CD4-positive, alpha-beta T cell treated with Interleukin-15 for 1 hour (primary cell): ENCODE results near the gene SORCS2.
"Not testable (repeated sequence)": the region's sequence is repeated elsewhere in the genome, so short reads cannot be mapped to it uniquely, and the experiment has no call there.

Experiments
- DNase-seq: peaks from one replicate; pipeline ENCODE4 v3.0.0-alpha.2; 2020

The SORCS2 gene

GRCh38 chr4:7573576-7574091, 381.3 kb downstream of the SORCS2 start:
- no peak for DNase-seq

- DNase-seq, result no peak
Measured at GRCh38 chr4:7574287-7575014, 382.1 kb downstream of the SORCS2 start.

GRCh38 chr4:7575426-7575825, 383.1 kb downstream of the SORCS2 start:
- DNase-seq, result no peak

- DNase-seq, result not testable (repeated sequence)
Measured at GRCh38 chr4:7577361-7578039, 385.2 kb downstream of the SORCS2 start.

GRCh38 chr4:7581477-7581876, 389.1 kb downstream of the SORCS2 start:
- DNase-seq, result no peak

- no peak for DNase-seq
Measured at GRCh38 chr4:7582313-7583097, 390.2 kb downstream of the SORCS2 start.

GRCh38 chr4:7584098-7584497, 391.8 kb downstream of the SORCS2 start:
- no peak for DNase-seq

- no peak for DNase-seq
Measured at GRCh38 chr4:7584606-7585159, 392.3 kb downstream of the SORCS2 start.

GRCh38 chr4:7585768-7586167, 393.4 kb downstream of the SORCS2 start:
- no peak for DNase-seq

- DNase-seq, result no peak
Measured at GRCh38 chr4:7587433-7588405, 395.4 kb downstream of the SORCS2 start.

GRCh38 chr4:7590189-7590588, 397.9 kb downstream of the SORCS2 start:
- DNase-seq, result no peak

GRCh38 chr4:7590899-7591298, 398.6 kb downstream of the SORCS2 start:
- DNase-seq, result no peak

GRCh38 chr4:7591409-7592053, 399.2 kb downstream of the SORCS2 start:
- DNase-seq, result no peak

- no peak for DNase-seq
Measured at GRCh38 chr4:7593646-7594412, 401.5 kb downstream of the SORCS2 start.

GRCh38 chr4:7595934-7596461, 403.7 kb downstream of the SORCS2 start:
- no peak for DNase-seq

GRCh38 chr4:7596918-7597606, 404.7 kb downstream of the SORCS2 start:
- no peak for DNase-seq

- no peak for DNase-seq
Measured at GRCh38 chr4:7598939-7599790, 406.8 kb downstream of the SORCS2 start.

- DNase-seq, result no peak
Measured at GRCh38 chr4:7600247-7600646, 407.9 kb downstream of the SORCS2 start.

- not testable (repeated sequence) for DNase-seq
Measured at GRCh38 chr4:7602166-7602565, 409.8 kb downstream of the SORCS2 start.
